Activated B cell treated with CpG ODN at 0.5 μM for 24 hours (primary cell): ENCODE results near the gene KLHL29. TPM values are rescaled to one million over a fixed set of nuclear protein-coding genes. Genes with fewer than 3 reads are reported as not detected.

ENCODE experiments used
- ATAC-seq: fragments of 200-7000 bp; cut with Tn5 transposase; one replicate; pipeline ENCODE4 v1.10.0; 2021; ENCODE audit warnings: low read depth, mild to moderate bottlenecking, moderate library complexity
- CTCF ChIA-PET: fragments of 350-600 bp; sonication (Branson Sonifier 250); formaldehyde crosslinking; loops from one replicate; lab custom pipeline; 2021; ENCODE audit warnings: antibody characterized with exemption; lab: Charles Lee
- POLR2A ChIA-PET: fragments of 350-600 bp; sonication (Branson Sonifier 250); formaldehyde crosslinking; loops from one replicate; lab custom pipeline; 2021; ENCODE audit warnings: antibody characterized with exemption; lab: Charles Lee
- DNase-seq: peaks from one replicate; pipeline ENCODE4 v3.0.0; 2022
- H3K27ac Mint-ChIP-seq: one replicate; pipeline ENCODE4 v1.8.0; 2020; ENCODE audit warnings: mixed read lengths
- H3K27me3 Mint-ChIP-seq: one replicate; pipeline ENCODE4 v1.8.0; 2021; ENCODE audit warnings: mixed read lengths
- H3K36me3 Mint-ChIP-seq: one replicate; pipeline ENCODE4 v1.8.0; 2021; ENCODE audit warnings: low read depth, mixed read lengths
- H3K4me1 Mint-ChIP-seq: one replicate; pipeline ENCODE4 v1.8.0; 2021; ENCODE audit warnings: mixed read lengths
- H3K4me3 Mint-ChIP-seq: one replicate; pipeline ENCODE4 v1.8.0; 2020; ENCODE audit warnings: mild to moderate bottlenecking, mixed read lengths
- H3K9me3 Mint-ChIP-seq: one replicate; pipeline ENCODE4 v1.8.0; 2020; ENCODE audit warnings: mixed read lengths
- intact Hi-C: fragments of 100-400 bp; cut with micrococcal nuclease; formaldehyde crosslinking; loops from one replicate; pipeline ENCODE4 v1.15.1; 2024
- total RNA-seq: library from RNA; stranded (reverse); gene quantifications from 2 replicates; pipeline ENCODE4 v1.2.3, GENCODE V29; 2022
- TF ChIP-seq, protein P1 (sequence below): fragments of 200-600 bp; IDR thresholded peaks from one replicate; pipeline ENCODE4 v1.8.0; 2022; ENCODE audit warnings: antibody characterized with exemption, mild to moderate bottlenecking

The KLHL29 gene
- total RNA-seq, 1 donor from 2014 or later: 2.5 TPM

DNA sequence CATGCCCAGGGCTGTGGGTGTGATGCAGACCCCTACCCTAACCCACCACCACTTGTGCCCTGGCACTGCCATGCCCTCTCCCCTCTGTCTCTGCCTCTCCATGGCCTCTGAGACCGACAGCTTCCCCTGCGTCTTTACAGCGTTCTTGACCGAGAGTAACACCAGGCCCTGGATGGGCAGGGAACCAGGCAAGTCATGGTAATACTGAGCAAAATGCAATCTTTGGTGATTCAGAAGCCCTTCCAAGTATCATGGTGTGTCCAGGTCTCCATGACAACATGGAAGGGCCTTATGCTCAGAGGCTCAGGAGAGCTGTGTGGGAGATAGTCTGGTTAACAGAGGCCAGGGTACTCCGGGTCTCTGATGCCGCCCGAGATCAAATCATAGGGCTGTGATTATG lies 176.1 kb downstream of the KLHL29 start:
- Mint-ChIP-seq H3K4me3 (no peak overlapping the region), H3K9me3 (no peaks in the 10 kb centered on the region), H3K27me3 (no peaks in the 10 kb centered on the region), H3K36me3 (no peaks in the 10 kb centered on the region), H3K27ac (no peak overlapping the region), H3K4me1 (no peaks in the 10 kb centered on the region)
- DNase-seq (no peak), ATAC-seq (no peak)
- intact Hi-C loops: no loop called here
- ChIA-PET POLR2A (no interaction called here), CTCF (no interaction called here)
- TF ChIP-seq, protein P1, sequence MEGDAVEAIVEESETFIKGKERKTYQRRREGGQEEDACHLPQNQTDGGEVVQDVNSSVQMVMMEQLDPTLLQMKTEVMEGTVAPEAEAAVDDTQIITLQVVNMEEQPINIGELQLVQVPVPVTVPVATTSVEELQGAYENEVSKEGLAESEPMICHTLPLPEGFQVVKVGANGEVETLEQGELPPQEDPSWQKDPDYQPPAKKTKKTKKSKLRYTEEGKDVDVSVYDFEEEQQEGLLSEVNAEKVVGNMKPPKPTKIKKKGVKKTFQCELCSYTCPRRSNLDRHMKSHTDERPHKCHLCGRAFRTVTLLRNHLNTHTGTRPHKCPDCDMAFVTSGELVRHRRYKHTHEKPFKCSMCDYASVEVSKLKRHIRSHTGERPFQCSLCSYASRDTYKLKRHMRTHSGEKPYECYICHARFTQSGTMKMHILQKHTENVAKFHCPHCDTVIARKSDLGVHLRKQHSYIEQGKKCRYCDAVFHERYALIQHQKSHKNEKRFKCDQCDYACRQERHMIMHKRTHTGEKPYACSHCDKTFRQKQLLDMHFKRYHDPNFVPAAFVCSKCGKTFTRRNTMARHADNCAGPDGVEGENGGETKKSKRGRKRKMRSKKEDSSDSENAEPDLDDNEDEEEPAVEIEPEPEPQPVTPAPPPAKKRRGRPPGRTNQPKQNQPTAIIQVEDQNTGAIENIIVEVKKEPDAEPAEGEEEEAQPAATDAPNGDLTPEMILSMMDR: no peak

DNA sequence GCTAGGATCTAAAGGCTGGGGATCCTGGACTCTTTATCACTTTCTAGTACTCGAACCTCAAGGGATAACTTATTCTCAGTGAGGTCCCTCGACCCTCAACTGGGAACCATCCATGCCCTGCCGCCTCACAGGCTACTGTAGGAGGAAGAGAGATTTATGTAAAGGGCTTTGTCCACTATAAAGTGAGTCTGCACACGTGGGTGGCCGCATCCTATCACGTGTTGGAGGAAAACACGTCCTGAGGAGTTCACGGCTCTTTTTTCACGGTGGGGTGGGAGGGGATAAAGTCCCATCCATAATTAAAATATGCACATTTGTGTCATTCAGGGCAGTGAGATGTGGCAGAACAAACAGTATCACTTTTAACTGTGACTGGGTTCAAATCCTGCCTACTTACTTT lies 176.6 kb downstream of the KLHL29 start:
- no peaks in the 10 kb centered on the region for H3K4me1 Mint-ChIP-seq
- CTCF ChIA-PET: no interaction called here
- no peaks in the 10 kb centered on the region for H3K36me3 Mint-ChIP-seq
- POLR2A ChIA-PET: no interaction called here
- H3K27ac Mint-ChIP-seq: no peak overlapping the region
- H3K27me3 Mint-ChIP-seq: no peaks in the 10 kb centered on the region
- ATAC-seq (no peak), DNase-seq (no peak)
- no peak overlapping the region for H3K4me3 Mint-ChIP-seq
- no peaks in the 10 kb centered on the region for H3K9me3 Mint-ChIP-seq
- TF ChIP-seq, protein P1: no peak
- intact Hi-C loops: no loop called here

DNA sequence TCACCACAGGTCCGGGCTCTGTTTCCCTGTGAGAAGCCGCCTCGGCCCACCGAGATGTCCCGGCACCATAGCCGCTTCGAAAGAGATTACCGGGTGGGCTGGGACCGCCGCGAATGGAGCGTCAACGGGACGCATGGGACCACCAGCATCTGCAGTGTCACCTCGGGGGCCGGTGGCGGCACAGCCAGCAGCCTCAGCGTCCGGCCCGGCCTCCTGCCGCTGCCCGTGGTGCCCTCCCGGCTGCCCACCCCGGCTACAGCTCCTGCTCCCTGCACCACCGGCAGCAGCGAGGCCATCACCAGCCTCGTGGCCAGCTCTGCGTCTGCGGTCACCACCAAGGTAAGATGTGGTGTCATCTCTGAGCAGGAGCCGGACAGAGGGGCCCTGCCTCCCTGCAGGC lies 177.2 kb downstream of the KLHL29 start:
- DNase-seq (no peak), ATAC-seq (no peak)
- Mint-ChIP-seq H3K4me1 (no peaks in the 10 kb centered on the region), H3K9me3 (no peaks in the 10 kb centered on the region), H3K27ac (no peak overlapping the region), H3K36me3 (no peaks in the 10 kb centered on the region), H3K4me3 (no peak overlapping the region), H3K27me3 (no peaks in the 10 kb centered on the region)
- intact Hi-C loops: no loop called here
- ChIA-PET POLR2A (no interaction called here), CTCF (no interaction called here)
- TF ChIP-seq, protein P1: no peak

DNA sequence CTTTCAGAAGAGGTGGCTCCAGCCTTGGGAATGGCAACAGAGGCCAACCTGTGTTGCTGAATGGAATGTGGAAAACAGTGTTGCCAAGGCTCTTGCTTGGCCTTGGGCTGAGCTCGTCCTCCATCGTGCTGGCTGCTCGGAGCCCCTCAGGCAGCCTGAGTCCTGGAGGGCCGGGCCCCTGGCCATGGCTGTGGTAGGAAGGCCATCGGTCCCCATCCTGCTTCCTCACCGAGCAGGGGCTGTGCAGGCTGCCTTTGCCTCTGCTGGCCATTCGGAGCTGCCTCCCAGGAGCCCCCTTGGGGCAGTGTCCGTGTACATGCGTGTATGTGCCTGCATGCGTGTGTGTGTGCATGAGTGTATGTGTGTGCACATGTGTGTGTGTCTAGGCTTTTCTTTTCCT lies 178.2 kb downstream of the KLHL29 start:
- no peak overlapping the region for H3K4me3 Mint-ChIP-seq
- CTCF ChIA-PET: no interaction called here
- DNase-seq (no peak), ATAC-seq (no peak)
- no peaks in the 10 kb centered on the region for H3K36me3 Mint-ChIP-seq
- H3K4me1 Mint-ChIP-seq: no peaks in the 10 kb centered on the region
- TF ChIP-seq, protein P1: no peak
- POLR2A ChIA-PET: no interaction called here
- H3K27me3 Mint-ChIP-seq: no peaks in the 10 kb centered on the region
- no peaks in the 10 kb centered on the region for H3K9me3 Mint-ChIP-seq
- H3K27ac Mint-ChIP-seq: no peak overlapping the region
- intact Hi-C loops: no loop called here

DNA sequence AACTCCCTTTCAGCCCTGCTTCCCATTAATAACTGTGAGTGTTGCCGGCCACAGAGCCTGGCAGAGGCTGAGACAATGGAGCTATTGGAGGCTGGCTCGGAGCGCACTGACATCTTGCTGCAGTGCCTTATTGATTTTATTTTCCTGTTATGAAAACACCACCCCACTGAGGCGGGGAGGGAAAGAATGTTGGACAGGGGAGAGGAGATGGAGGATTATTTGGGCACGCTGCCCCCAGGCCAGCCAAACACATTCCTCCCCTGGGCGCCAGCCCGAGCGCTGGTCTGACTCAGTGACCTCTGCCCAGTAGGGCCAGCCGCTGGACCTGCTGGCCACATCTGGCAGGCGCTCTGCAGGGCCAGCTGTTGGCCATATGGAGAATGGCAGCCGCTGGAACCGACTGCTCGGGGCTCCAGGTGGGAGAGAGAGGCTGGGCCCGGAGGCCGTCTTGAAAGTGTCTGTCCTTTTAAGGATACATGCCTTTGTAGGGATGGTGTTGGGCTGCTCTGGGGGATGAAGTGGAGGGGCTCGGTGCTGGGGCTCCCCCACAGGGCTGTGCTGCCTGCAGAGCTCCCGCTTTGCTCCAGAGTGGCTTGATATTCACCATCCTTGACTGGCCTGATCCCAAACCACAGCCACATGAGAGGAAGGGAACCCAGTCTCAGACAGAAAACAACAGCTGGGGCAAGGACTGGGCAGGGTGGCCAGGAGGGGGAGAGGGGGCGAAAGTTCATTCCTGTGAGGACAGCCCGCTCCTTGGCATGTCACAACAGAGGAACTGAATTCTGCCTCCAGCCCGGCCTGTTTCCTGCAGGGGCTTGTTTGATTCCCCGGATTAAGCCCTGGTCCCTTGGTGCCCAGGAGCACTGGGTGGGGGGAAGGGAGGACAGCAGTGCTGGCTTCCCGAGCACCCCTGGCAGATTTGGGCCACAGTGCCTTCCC lies 179.0 kb downstream of the KLHL29 start:
- Mint-ChIP-seq H3K4me1 (no peaks in the 10 kb centered on the region), H3K9me3 (no peaks in the 10 kb centered on the region), H3K4me3 (no peak overlapping the region), H3K27me3 (no peaks in the 10 kb centered on the region), H3K27ac (no peak overlapping the region), H3K36me3 (no peaks in the 10 kb centered on the region)
- ChIA-PET POLR2A (no interaction called here), CTCF (no interaction called here)
- DNase-seq (no peak), ATAC-seq (no peak)
- TF ChIP-seq, protein P1: no peak
- intact Hi-C loops: no loop called here
